GM06990 (cell line): ENCODE measurements around the gene HBB.

ENCODE experiments used
- DNase-seq: peaks from one replicate; pipeline ENCODE4 v3.0.0-alpha.2; 2011; ENCODE audit not compliant: insufficient read length; ENCODE audit errors: extremely low read depth
- H3K27me3 ChIP-seq: replicated peaks from 2 replicates; pipeline ENCODE4 v1.6.0; 2011; ENCODE audit warnings: low read length; ENCODE audit not compliant: control insufficient read depth, insufficient read depth
- H3K36me3 ChIP-seq: 2 replicates; pipeline ENCODE4 v1.5.1; 2011; ENCODE audit warnings: low read length; ENCODE audit not compliant: control insufficient read depth, insufficient read depth
- H3K4me3 ChIP-seq: replicated peaks from 2 replicates; pipeline ENCODE4 v1.5.1; 2011; ENCODE audit warnings: low read depth, mild to moderate bottlenecking, control low read depth, low read length
- CTCF ChIP-seq: IDR thresholded peaks from 2 replicates; pipeline ENCODE4 v1.5.1; 2011; ENCODE audit warnings: low read length, control low read depth, mild to moderate bottlenecking, inconsistent platforms; ENCODE audit not compliant: insufficient read depth, poor library complexity, severe bottlenecking

HBB gene

DNA sequence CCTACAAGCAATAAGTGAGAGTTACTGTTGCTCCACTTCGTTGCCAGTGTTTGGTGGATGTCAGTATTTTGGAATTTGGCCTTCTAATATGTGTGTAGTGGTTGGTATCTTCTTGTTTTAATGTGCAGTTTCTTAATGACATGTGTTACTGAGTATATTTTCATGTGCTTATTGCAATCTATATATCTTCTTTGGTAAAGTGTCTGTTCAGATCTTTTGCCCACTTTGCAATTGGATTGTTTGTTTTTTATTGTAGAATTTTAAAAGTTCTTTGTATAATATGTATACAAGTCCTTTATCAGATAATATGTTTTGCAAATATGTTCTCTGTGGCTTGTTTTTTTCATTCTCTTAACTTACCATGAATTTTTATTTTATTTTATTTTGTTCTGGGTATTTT, 34.1 kb downstream of the HBB start:
- Histone ChIP-seq H3K4me3 (no peak overlapping the region), H3K27me3 (no peaks in the 10 kb centered on the region), H3K36me3 (no peaks in the 10 kb centered on the region)
- no peak for DNase-seq
- TF ChIP-seq CTCF, result no peak

DNA sequence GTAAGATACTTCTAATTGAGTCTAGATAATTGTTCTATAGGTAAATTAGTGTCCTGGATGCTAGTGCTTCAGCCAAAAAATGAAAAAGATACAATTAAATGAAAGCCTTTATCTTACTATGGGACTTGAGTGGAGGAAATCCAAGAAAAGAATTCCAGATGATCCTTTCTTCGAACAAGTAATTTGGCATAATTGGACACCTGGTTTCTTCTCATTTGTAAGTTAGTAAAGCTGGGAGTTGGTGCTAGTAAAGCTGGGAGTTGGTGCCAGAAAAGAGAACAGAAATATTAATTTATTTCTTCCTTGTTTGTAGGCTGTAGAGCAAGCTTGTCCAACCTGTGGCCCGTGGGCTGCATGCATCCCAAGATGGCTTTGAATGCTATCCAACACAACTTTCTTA, 38.7 kb downstream of the HBB start:
- no peak for TF ChIP-seq CTCF
- no peak for DNase-seq

DNA sequence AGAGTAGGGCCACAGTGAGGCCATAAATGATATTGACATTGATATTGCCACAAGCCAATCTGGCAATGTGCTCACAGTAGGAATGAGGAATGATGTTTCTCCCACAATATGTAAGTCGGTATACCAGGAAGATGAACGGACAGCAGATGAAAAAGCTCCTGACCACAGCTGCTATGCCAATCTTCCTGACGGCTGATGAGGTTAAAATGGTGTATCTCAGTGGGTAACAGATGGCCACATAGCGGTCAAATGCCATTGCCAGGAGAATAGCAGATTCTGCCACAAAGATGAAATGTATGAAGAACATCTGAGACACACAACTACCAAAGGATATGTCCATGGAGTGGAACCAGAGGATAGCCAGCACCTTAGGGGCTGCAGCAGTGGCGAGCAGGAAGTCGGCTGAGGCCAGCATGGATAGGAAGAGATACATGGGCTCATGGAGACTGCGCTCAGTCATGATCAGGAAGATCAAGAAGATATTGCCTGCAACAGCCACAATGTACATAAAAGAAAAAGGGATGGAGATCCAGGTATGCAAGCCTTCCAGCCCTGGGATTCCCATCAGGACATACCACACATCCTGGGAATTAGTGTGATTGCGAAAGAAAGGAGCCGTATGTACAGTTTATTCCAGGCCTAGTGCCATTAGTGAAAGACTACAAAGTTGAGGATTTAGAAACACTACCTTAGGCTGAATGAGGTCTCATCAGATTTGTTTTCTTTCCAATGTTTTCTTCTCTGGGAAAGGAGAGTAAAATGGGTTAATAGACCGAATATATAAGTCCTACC, 48.6 kb downstream of the HBB start:
- no peak for DNase-seq
- H3K27me3 ChIP-seq, result no peaks in the 10 kb centered on the region
- no peaks in the 10 kb centered on the region for H3K36me3 ChIP-seq
- no peak for TF ChIP-seq CTCF
- H3K4me3 ChIP-seq, result no peak overlapping the region

More for the DNA sequence above, 38.7 kb downstream of the HBB start:
- Histone ChIP-seq H3K4me3 (no peak overlapping the region), H3K36me3 (no peaks in the 10 kb centered on the region), H3K27me3 (no peaks in the 10 kb centered on the region)
